Colonic mucosa (tissue), 4 donors: ENCODE measurements around the gene ATF3. TPM values are rescaled to one million over a fixed set of nuclear protein-coding genes. Genes with fewer than 3 reads are reported as not detected.
A peak's percentile ranks its signal among the peaks of the same experiment; 100 is the strongest.

Source experiments
- DNase-seq: peaks from one replicate; pipeline ENCODE4 v3.0.0-alpha.2; 2020
- H3K27ac ChIP-seq: fragments of 200-600 bp; one replicate; pipeline ENCODE4 v1.8.0; 2021
- H3K27me3 ChIP-seq: fragments of 200-600 bp; one replicate; pipeline ENCODE4 v1.8.0; 2021
- H3K36me3 ChIP-seq: fragments of 200-600 bp; one replicate; pipeline ENCODE4 v1.8.0; 2021
- H3K4me1 ChIP-seq: fragments of 200-600 bp; one replicate; pipeline ENCODE4 v1.8.0; 2021; ENCODE audit warnings: mild to moderate bottlenecking
- H3K4me3 ChIP-seq: fragments of 200-600 bp; one replicate; pipeline ENCODE4 v1.8.0; 2021
- H3K9ac ChIP-seq, 2 donors: one replicate each; pipeline ENCODE4 v1.7.0; 2013; ENCODE audit warnings: control low read depth in 2 of 2, low read depth in 2 of 2, low read length in 2 of 2
- H3K9me3 ChIP-seq: fragments of 200-600 bp; one replicate; pipeline ENCODE4 v1.8.0; 2021
- intact Hi-C: fragments of 100-400 bp; cut with DNase I; formaldehyde crosslinking; loops from one replicate; pipeline ENCODE4 v1.14.1; 2022
- total RNA-seq, 2 donors: library from RNA; stranded (reverse); fragmentation: NEBNext Ultra II Directional in 1 of 2; extraction: Animal tissue kit (Norgen Biotek cat#: 25700) in 1 of 2; gene quantifications; one replicate each; pipeline ENCODE4 v1.2.1, GENCODE V29; 2021
- TF ChIP-seq, protein P1 (sequence below): fragments of 200-600 bp; IDR thresholded peaks from one replicate; pipeline ENCODE4 v1.8.0; 2022; ENCODE audit warnings: antibody characterized with exemption, mild to moderate bottlenecking
- donor health status: healthy.
- donor health status: DM: no; HTN: no; CAD: no.
- donor health status: DM: no; HTN: no; CAD: no.

ATF3 gene
- total RNA-seq, 2 donors from 2014 or later: 17.7 to 34.0 TPM

DNA sequence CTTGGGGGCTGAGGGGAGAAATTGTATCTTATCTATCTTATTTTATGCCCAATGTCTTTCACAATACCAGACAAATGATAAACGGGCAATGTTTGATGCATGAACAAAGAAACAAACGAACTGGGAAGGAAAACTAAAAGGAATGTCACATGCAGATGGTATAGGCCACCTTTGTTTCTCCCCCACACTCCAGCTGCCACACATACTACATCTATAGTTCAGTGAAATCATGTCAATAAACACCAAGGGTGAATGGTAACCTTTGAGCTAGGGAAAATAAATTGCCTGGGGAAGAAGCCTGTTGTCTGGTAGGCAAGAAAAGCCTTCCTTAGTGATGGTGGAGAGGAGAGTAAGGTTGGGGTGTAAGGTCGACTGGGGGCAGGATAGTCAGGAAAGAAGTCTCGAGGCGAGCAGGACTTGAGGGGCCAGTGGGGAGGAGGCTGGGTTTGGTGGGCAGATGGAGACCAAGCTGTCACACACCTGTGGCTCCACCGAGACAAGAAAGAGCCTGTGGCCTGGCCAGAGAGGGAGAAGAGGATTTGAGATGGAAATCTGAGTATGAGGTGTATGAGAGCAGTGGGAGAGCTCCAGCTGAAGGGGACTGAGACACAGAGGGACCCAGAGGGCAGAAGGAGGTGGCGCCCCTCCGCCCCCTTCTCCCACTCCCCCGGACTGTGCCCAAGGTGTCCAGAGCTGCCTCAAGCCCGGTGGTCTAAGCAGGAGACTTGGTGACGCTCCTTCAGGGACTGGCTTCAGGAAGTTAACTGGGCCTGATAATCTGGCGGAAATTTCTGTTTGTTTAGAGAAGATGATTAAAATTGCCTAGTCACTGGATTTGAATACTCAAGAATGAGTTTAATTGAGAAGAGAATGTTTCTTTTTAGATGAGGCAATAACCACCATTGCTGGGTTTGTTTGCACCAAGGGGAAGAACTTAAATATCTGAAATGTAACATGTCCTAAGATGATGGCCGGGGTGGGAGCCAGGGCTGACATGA, 37.3 kb downstream of the ATF3 start:
- no peak for DNase-seq
- intact Hi-C loops: no loop called here
- no peaks in the 10 kb centered on the region for H3K36me3 ChIP-seq
- H3K9ac ChIP-seq: no peak overlapping the region
- H3K9me3 ChIP-seq: no peaks in the 10 kb centered on the region
- H3K4me1 ChIP-seq: no peaks in the 10 kb centered on the region
- no peak overlapping the region for H3K4me3 ChIP-seq
- TF ChIP-seq, protein P1, sequence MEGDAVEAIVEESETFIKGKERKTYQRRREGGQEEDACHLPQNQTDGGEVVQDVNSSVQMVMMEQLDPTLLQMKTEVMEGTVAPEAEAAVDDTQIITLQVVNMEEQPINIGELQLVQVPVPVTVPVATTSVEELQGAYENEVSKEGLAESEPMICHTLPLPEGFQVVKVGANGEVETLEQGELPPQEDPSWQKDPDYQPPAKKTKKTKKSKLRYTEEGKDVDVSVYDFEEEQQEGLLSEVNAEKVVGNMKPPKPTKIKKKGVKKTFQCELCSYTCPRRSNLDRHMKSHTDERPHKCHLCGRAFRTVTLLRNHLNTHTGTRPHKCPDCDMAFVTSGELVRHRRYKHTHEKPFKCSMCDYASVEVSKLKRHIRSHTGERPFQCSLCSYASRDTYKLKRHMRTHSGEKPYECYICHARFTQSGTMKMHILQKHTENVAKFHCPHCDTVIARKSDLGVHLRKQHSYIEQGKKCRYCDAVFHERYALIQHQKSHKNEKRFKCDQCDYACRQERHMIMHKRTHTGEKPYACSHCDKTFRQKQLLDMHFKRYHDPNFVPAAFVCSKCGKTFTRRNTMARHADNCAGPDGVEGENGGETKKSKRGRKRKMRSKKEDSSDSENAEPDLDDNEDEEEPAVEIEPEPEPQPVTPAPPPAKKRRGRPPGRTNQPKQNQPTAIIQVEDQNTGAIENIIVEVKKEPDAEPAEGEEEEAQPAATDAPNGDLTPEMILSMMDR: no peak
- H3K27ac ChIP-seq: no peak overlapping the region
- no peaks in the 10 kb centered on the region for H3K27me3 ChIP-seq

DNA sequence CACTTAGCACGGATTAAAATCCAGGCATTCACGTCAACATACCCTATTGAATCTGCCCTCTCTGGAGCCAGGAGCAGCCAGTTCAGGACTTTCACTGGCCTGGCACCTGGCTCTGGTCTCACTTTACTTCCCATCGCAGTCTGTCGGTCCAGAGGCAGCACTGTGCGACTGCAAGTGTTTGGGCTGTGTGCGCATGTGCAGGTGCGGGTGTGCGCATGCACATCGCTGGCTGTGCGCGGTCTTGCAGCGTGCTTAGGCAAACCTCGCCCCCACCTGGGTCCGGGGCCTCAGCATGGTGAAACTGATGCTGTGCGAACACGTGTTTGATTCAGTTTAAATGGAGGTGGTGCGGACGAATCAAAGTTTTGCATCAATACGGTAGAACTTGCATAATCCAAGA, 38.0 kb downstream of the ATF3 start:
- no peaks in the 10 kb centered on the region for H3K27me3 ChIP-seq
- H3K27ac ChIP-seq: no peak overlapping the region
- H3K9me3 ChIP-seq: no peaks in the 10 kb centered on the region
- TF ChIP-seq, protein P1: no peak
- H3K36me3 ChIP-seq: no peaks in the 10 kb centered on the region
- H3K4me3 ChIP-seq: no peak overlapping the region
- intact Hi-C loops: no loop called here
- H3K4me1 ChIP-seq: no peaks in the 10 kb centered on the region
- DNase-seq: no peak
- no peak overlapping the region for H3K9ac ChIP-seq

DNA sequence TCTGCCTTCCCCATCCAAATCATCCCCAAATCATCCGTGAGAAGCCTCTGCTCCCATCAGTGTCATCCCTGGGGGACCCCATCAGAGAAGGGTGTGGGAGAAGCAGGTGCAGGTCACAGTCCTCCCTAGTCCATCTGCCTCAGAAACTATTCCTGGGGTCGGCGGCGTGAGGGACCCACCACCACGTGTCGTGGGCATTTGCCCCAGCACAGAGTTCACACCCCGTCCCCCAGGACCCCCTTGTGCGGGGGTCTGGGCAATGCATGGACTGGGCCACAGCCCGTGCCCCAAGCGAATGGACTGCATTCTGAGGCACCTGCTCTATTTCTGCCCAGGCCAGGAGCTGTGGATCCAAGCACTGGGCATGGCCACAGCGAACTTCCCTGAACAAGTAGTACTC, 38.4 kb downstream of the ATF3 start:
- TF ChIP-seq, protein P1: no peak
- H3K36me3 ChIP-seq: no peaks in the 10 kb centered on the region
- H3K27ac ChIP-seq: no peak overlapping the region
- H3K9ac ChIP-seq: no peak overlapping the region
- H3K9me3 ChIP-seq: no peaks in the 10 kb centered on the region
- intact Hi-C loops: no loop called here
- DNase-seq: peak; percentile 4
- H3K4me3 ChIP-seq: no peak overlapping the region
- H3K4me1 ChIP-seq: no peaks in the 10 kb centered on the region
- no peaks in the 10 kb centered on the region for H3K27me3 ChIP-seq

DNA sequence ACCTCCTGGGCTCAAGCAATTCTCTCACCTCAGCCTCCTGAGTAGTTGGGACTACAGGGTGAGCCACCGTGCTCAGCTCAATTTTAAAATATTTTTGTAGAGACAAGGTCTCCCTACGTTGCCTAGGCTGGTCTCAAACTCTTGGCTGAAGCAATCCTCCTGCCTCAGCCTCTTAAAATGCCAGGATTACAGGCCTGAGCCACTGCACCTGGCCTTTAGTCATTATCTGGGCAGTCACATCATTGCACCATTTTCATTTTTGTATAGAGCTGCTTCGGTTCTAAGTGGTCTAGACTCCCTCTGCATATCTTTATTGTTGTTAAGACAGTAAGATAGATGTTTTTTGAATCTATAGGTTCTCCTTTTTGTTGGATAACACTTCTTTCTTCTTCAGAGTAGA, 39.9 kb downstream of the ATF3 start:
- no peaks in the 10 kb centered on the region for H3K9me3 ChIP-seq

DNA sequence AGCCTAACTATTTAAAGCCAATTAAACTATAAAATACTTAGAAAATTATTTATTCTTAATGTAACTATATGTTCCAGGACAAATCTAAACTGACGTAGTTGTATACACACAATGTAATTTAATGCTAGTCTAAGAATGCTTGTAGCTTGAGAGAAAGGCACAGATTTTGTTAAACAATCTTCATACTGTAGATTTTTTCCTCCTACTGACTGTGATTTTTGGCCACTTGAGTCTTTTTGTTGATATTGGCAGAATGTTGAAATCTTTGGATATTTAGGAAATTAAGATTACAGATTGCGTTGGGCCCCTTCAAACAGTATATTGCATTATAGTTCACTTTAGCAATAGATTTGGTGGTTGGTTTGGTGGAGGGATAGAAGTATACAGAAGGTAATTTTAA, 40.5 kb downstream of the ATF3 start:
- no peaks in the 10 kb centered on the region for H3K9me3 ChIP-seq
- H3K27ac ChIP-seq: no peak overlapping the region
- DNase-seq: no peak
- intact Hi-C loops: no loop called here
- H3K4me3 ChIP-seq: no peak overlapping the region
- H3K9ac ChIP-seq: no peak overlapping the region
- no peaks in the 10 kb centered on the region for H3K36me3 ChIP-seq
- H3K27me3 ChIP-seq: no peaks in the 10 kb centered on the region
- TF ChIP-seq, protein P1: no peak
- no peaks in the 10 kb centered on the region for H3K4me1 ChIP-seq

More for the DNA sequence above, 39.9 kb downstream of the ATF3 start:
- Histone ChIP-seq H3K36me3 (no peaks in the 10 kb centered on the region), H3K4me3 (no peak overlapping the region), H3K27me3 (no peaks in the 10 kb centered on the region), H3K27ac (no peak overlapping the region), H3K4me1 (no peaks in the 10 kb centered on the region), H3K9ac (no peak overlapping the region)
- DNase-seq: peak; percentile 4
- TF ChIP-seq, protein P1: no peak
- intact Hi-C loops: no loop called here
